Non-pigmented ciliary epithelial cell (primary cell): ENCODE data around the gene AKAP6.
"Not testable (repeated sequence)": the region's sequence is repeated elsewhere in the genome, so short reads cannot be mapped to it uniquely, and the experiment has no call there.

Experiments
- DNase-seq: peaks from one replicate; pipeline ENCODE4 v3.0.0-alpha.2; 2010; ENCODE audit warnings: low read depth

AKAP6 gene

GRCh38 chr14:32757568-32757967 is 428.5 kb downstream of the AKAP6 start:
- DNase-seq = no peak

DNA sequence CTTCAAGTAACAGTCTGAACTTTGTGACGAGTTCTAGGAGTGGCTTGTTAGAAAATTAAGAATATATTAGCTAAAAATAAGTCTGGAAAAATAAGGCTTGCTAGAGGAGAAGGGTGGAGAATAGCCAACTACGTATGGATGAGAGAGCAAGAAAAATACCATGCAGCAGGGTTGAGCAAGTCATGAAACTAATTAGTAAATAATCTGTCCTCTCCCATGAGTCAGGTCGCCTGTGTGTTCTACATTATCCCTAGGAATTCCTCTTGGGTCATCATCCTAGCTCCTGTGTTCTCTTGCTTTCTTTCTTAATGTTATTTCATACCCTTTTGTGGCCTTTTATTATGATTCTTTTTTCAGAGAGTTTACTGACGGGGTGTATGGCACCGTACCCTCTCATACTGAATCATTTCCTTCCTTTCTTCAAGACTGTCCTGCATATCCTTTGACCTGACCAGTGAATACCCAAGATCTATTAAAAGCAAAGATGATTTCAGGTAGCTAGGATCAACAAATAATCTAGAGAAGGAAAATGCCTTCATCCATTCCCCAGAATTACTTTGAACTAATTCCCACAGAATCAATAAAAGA is 432.4 kb downstream of the AKAP6 start:
- peak; percentile 17 for DNase-seq

DNA sequence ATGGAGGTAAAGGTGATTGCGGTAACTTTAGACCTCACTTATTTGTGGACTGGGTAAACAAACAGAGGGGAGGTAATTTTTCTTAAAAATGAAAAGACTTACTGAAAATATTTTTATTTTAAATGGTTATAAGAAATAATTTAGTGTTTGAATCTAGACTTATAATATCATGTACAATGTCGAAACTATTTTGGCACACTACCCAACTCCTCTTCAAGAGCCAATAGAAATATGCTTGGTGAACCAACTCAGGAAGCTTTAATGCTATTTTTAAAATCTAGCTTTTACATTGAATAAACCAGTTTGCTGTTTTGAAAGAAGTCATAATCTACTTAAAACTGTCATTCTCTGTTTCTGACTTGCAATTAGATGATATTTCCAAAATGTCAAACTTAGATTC is 433.8 kb downstream of the AKAP6 start:
- no peak for DNase-seq

- DNase-seq = no peak
Observed at GRCh38 chr14:32763673-32764072, 434.6 kb downstream of the AKAP6 start.

DNA sequence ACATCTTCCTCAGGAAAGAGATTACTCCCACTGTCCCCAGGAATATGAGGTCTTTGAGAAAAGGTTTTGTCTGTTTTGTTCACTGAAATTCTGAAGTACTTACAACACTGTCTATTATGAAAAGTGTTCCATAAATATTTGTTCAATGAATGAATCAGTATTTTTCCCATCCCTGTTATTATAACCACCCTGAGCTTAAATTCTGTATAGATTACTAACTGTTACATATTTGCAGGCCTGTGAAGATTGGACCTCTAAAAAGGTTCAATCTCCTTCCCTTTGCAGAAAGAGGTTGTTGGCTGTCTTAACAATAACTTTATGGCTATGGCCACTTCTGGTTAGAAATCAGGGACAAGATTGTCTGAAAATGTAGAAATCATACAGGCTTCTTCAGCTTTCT is 435.0 kb downstream of the AKAP6 start:
- peak; percentile 11 for DNase-seq

DNA sequence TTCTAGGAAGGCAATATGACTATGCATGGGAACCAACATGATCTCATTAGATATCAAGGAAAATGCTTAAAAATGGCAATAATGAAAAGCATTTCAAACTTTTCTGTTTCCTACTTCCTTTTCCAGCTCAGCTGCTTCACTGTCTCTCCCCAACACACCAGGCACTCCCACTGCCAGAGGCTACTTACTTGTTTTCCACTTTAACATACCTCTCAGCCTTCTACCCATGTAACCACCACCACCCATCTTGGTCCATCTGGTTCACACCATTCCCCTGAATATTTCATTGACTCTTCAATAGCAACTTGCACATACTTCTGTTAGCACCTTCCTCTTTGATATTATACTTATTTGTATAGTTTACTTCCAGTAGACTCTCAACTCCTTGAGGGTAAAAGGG is 441.3 kb downstream of the AKAP6 start:
- no peak for DNase-seq

- no peak for DNase-seq
Observed at GRCh38 chr14:32774214-32774613, 445.1 kb downstream of the AKAP6 start.

- no peak for DNase-seq
Observed at GRCh38 chr14:32779840-32780239, 450.7 kb downstream of the AKAP6 start.

GRCh38 chr14:32784405-32784804 is 455.3 kb downstream of the AKAP6 start:
- no peak for DNase-seq

DNA sequence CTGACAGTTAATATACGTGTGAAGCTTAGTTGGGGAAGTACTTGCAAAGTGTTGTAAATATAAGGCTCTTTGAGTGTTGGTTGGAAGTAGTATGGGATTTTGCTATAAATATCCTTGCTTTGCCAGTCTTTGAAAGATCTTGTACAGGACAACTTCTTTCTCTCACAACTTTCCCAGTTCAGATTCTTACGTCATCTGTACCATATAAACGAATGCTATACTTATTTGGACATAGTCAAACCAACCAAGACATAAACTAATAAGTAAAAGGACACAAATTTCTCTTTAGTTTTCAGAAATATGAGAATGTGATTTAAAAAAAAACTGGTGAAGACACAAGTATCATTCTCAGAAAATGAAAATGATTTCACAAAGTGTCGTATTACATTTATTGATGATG is 456.5 kb downstream of the AKAP6 start:
- no peak for DNase-seq

- no peak for DNase-seq
Observed at GRCh38 chr14:32786886-32787285, 457.8 kb downstream of the AKAP6 start.

- DNase-seq = not testable (repeated sequence)
Observed at GRCh38 chr14:32793033-32793432, 463.9 kb downstream of the AKAP6 start.

GRCh38 chr14:32800320-32800719 is 471.2 kb downstream of the AKAP6 start:
- DNase-seq = no peak

DNA sequence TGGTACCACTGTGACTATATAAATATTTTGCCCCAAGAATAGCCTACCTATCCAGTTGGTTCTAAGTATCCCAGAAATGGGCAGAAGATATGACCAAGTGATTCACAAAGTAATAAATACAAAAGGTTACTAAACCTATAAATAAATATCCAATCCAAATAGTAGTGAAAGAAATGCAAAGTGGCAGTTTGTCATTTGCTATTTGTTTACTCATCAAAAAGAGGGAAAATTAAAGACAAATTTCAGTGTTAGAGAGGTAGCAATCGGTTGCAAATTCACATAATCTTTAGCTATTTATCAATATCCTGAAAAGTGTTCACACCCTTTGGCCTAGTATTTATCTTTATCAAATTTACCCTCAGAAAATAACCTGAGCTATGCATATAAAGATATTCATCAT is 473.2 kb downstream of the AKAP6 start:
- DNase-seq = no peak

DNA sequence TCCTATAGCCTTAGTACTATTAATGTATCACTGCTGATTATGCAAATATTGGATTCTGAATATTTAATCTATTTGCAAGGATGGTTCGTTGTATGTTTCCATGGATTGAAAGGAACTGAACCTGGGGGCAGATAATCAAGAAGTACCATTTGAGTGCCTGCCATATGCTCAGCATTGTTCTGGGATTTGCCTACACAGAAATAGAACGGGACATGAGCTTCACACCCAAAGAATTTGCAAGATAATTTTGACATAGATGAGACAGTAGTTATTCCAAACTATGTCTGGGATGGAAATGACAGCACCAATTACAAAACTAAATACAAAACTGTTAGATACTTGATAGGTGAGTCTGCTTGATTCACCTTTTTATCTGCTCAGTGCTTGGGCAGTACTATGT is 476.9 kb downstream of the AKAP6 start:
- no peak for DNase-seq

GRCh38 chr14:32808644-32809043 is 479.5 kb downstream of the AKAP6 start:
- no peak for DNase-seq

DNA sequence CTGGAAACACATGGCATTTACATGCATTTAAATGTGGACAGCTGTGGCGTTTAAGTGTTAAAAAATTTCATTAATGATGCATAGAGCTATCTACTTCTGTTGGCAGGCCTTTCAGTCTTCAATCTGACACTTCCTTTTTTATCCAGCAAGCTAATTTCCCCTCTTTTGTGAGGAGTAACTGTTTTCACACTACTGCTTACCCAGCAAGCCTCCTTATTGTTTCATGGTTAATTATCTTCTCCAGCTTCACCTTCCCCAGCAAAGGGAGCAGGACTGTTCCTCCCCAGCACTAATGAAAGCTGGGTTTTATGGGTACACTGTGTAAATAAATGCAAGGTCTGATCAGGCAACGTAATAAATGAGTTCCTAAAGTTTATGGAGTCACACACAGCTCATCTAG is 480.2 kb downstream of the AKAP6 start:
- no peak for DNase-seq

- no peak for DNase-seq
Observed at GRCh38 chr14:32813401-32813800, 484.3 kb downstream of the AKAP6 start.

GRCh38 chr14:32814721-32815120 is 485.6 kb downstream of the AKAP6 start:
- DNase-seq = no peak

- no peak for DNase-seq
Observed at GRCh38 chr14:32816588-32816987, 487.5 kb downstream of the AKAP6 start.

DNA sequence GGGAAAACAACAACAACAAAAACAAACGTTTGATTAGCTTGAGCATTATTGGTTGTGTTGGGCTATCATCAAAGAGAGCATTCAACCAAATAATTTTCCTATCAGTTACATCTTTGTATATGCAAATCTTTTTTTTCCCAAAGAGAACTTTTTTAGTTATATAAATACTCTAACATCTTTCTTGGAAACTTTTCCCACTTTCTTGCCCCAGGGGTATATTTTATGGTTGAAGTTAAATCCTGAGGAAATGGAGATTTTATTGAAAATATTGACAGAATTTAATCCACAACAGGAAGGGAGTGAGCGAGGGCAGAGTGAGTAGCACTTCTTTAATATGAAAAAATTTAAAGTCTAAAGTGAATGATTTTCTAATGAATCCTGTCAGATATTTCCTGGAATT is 488.7 kb downstream of the AKAP6 start:
- no peak for DNase-seq

GRCh38 chr14:32818581-32818980 is 489.5 kb downstream of the AKAP6 start:
- DNase-seq = no peak

GRCh38 chr14:32820181-32820580 is 491.1 kb downstream of the AKAP6 start:
- no peak for DNase-seq

DNA sequence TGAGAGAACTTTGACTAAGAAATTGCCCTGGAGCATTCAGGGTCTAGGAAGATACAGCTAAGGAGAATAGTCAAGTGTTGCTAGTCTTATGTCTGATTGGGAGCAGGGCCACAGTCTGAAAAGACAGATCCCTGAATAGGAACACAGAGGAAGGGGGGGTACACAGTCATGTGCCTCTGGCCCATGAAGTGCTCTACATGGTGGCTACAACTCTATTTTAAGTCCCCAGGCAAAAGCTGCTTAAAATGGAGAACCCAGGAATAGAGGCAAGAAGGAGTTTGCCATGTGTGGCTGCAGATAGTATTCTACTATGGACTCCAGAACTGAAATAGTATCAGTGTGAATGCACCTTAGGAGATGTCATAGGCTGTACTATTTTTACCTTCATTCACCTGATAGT is 491.6 kb downstream of the AKAP6 start:
- no peak for DNase-seq
